ENCODE results near the gene C12orf42. TPM values are rescaled to one million over a fixed set of nuclear protein-coding genes. Genes with fewer than 3 reads are reported as not detected.

C12orf42 gene
- total RNA-seq, 1 donor = not detected

DNA sequence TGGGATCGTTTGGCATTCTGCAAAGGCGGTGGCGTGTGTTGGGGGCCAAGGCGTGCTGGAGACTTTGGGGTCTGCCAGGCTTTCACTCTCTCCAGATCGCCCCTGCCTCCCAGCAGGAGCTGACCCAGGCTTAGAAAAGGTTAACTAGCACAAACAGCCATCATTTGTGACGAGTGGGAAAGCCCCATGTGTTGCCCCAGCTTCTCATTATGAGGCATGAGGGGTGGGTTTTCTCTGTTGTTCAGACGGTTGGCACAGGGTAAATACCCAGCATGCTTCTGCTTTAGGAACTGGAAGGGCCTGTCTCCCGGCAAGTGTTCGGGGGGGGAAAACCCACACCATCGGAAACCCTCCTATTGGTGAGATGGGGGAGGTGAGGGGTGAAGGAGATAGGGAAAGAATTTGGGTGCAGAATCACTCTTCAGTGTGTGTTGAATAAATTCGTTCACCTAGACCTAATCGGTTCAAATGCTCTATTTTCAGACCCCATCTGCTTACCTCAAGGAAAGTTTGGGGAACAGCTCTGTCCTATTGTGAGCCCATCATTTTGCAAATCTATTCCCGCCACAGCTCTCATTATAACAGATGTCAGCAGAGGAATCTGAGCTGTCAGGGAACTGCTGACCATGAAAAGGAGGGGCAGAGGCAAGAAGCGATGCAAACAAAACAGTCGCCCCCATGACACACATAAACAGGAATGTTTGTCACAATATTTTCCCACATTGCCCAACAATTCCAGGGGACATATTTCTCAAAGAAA, 34.7 kb upstream of the C12orf42 start:
- TF ChIP-seq CTCF (IDR thresholded peaks at IDR 0.05; ENCODE audit: extremely low read depth, low read depth, low read length) = no peak
- DNase-seq (ENCODE audit: insufficient read length, low spot score, missing footprints) = no peak

GRCh38 chr12:103529306-103529705, 33.5 kb upstream of the C12orf42 start:
- Histone ChIP-seq H3K9me3 (ENCODE audit: low read depth, low read length) (no peaks in the 10 kb centered on the region), H3K4me1 (ENCODE audit: insufficient read depth, low read length) (no peaks in the 10 kb centered on the region), H3K79me2 (ENCODE audit: insufficient read depth, low read length) (no peaks in the 10 kb centered on the region), H3K4me2 (ENCODE audit: insufficient read depth, low read length) (no peak overlapping the region), H2AFZ (ENCODE audit: low read length) (no peak overlapping the region), H3K27me3 (ENCODE audit: insufficient read depth, low read length) (peaks cover 5% of the 10 kb centered on the region), H4K20me1 (ENCODE audit: insufficient read depth, low read length) (no peaks in the 10 kb centered on the region), H3K27ac (ENCODE audit: low read depth, low read length) (no peak overlapping the region), H3K4me3 (ENCODE audit: insufficient read depth, low read length) (no peak overlapping the region), H3K36me3 (ENCODE audit: insufficient read depth, low read length) (no peaks in the 10 kb centered on the region)
- no peak for TF ChIP-seq CTCF (IDR thresholded peaks at IDR 0.05; ENCODE audit: extremely low read depth, low read depth, low read length)
- no peak for DNase-seq (ENCODE audit: insufficient read length, low spot score, missing footprints)

More for the DNA sequence above, 34.7 kb upstream of the C12orf42 start:
- Histone ChIP-seq H3K36me3 (ENCODE audit: insufficient read depth, low read length) (no peaks in the 10 kb centered on the region), H3K27ac (ENCODE audit: low read depth, low read length) (no peak overlapping the region), H3K4me3 (ENCODE audit: insufficient read depth, low read length) (no peak overlapping the region), H3K9me3 (ENCODE audit: low read depth, low read length) (no peaks in the 10 kb centered on the region), H2AFZ (ENCODE audit: low read length) (no peak overlapping the region), H3K4me1 (ENCODE audit: insufficient read depth, low read length) (no peaks in the 10 kb centered on the region), H4K20me1 (ENCODE audit: insufficient read depth, low read length) (no peaks in the 10 kb centered on the region), H3K4me2 (ENCODE audit: insufficient read depth, low read length) (no peak overlapping the region), H3K27me3 (ENCODE audit: insufficient read depth, low read length) (peaks cover 5% of the 10 kb centered on the region), H3K79me2 (ENCODE audit: insufficient read depth, low read length) (no peaks in the 10 kb centered on the region)

GRCh38 chr12:103524238-103524875, 28.6 kb upstream of the C12orf42 start:
- no peaks in the 10 kb centered on the region for H3K36me3 ChIP-seq (ENCODE audit: insufficient read depth, low read length)
- no peaks in the 10 kb centered on the region for H3K9me3 ChIP-seq (ENCODE audit: low read depth, low read length)
- DNase-seq (ENCODE audit: insufficient read length, low spot score, missing footprints) = no peak
- H3K27ac ChIP-seq (ENCODE audit: low read depth, low read length) = no peak overlapping the region
- TF ChIP-seq CTCF (IDR thresholded peaks at IDR 0.05; ENCODE audit: extremely low read depth, low read depth, low read length) = no peak
- H2AFZ ChIP-seq (ENCODE audit: low read length) = no peak overlapping the region
- H3K27me3 ChIP-seq (ENCODE audit: insufficient read depth, low read length) = no peaks in the 10 kb centered on the region
- no peak overlapping the region for H3K4me2 ChIP-seq (ENCODE audit: insufficient read depth, low read length)
- H4K20me1 ChIP-seq (ENCODE audit: insufficient read depth, low read length) = no peaks in the 10 kb centered on the region
- H3K4me3 ChIP-seq (ENCODE audit: insufficient read depth, low read length) = no peak overlapping the region
- H3K79me2 ChIP-seq (ENCODE audit: insufficient read depth, low read length) = no peaks in the 10 kb centered on the region
- no peaks in the 10 kb centered on the region for H3K4me1 ChIP-seq (ENCODE audit: insufficient read depth, low read length)

GRCh38 chr12:103523771-103524170, 28.0 kb upstream of the C12orf42 start:
- Histone ChIP-seq H3K4me1 (ENCODE audit: insufficient read depth, low read length) (no peaks in the 10 kb centered on the region), H3K36me3 (ENCODE audit: insufficient read depth, low read length) (no peaks in the 10 kb centered on the region), H3K27ac (ENCODE audit: low read depth, low read length) (no peak overlapping the region), H3K4me3 (ENCODE audit: insufficient read depth, low read length) (no peak overlapping the region), H3K4me2 (ENCODE audit: insufficient read depth, low read length) (no peak overlapping the region), H4K20me1 (ENCODE audit: insufficient read depth, low read length) (no peaks in the 10 kb centered on the region), H3K9me3 (ENCODE audit: low read depth, low read length) (no peaks in the 10 kb centered on the region), H3K79me2 (ENCODE audit: insufficient read depth, low read length) (no peaks in the 10 kb centered on the region), H3K27me3 (ENCODE audit: insufficient read depth, low read length) (no peaks in the 10 kb centered on the region), H2AFZ (ENCODE audit: low read length) (no peak overlapping the region)
- TF ChIP-seq CTCF (IDR thresholded peaks at IDR 0.05; ENCODE audit: extremely low read depth, low read depth, low read length) = no peak
- no peak for DNase-seq (ENCODE audit: insufficient read length, low spot score, missing footprints)
